Vagina (tissue), 2 donors: ENCODE results near the gene KCNQ4.

Experiments used
- CTCF ChIP-seq, 3 experiments: fragments of 450-650 bp in 2 of 3; fragments of 200-600 bp in 1 of 3; sonication (generic) in 1 of 3; IDR thresholded peaks; one replicate each; pipeline ENCODE4 v1.5.1; 2017 to 2019; ENCODE audit warnings: antibody characterized with exemption in 3 of 3, mild to moderate bottlenecking in 2 of 3, moderate library complexity in 2 of 3
- POLR2A ChIP-seq, 2 donors: fragments of 450-650 bp; IDR thresholded peaks; one replicate each; pipeline ENCODE4 v1.6.1; 2017; ENCODE audit warnings: antibody characterized with exemption in 2 of 2, mild to moderate bottlenecking in 2 of 2, moderate library complexity in 2 of 2
- POLR2AphosphoS5 ChIP-seq, 2 donors: sonication (generic); formaldehyde crosslinking; IDR thresholded peaks; one replicate each; pipeline ENCODE4 v1.9.0; 2017; ENCODE audit warnings: antibody characterized with exemption in 2 of 2, mild to moderate bottlenecking in 2 of 2, low read depth in 1 of 2; ENCODE audit not compliant: insufficient read depth in 1 of 2

GRCh38 chr1:40851643-40852042 lies 68.1 kb downstream of the KCNQ4 start:
- no peak for TF ChIP-seq CTCF (IDR thresholded peaks at IDR 0.05)
- no peak for TF ChIP-seq POLR2A (IDR thresholded peaks at IDR 0.05)
- TF ChIP-seq POLR2AphosphoS5 (IDR thresholded peaks at IDR 0.05; ENCODE audit: insufficient read depth in 1 of 2, low read depth in 1 of 2): no peak
